Small intestine (tissue), 7 donors: Measurements from ENCODE around the gene KIAA1217. TPM values are rescaled to one million over a fixed set of nuclear protein-coding genes. Genes with fewer than 3 reads are reported as not detected.

Experiments used
- DNase-seq, 2 donors: peaks; one replicate each; pipeline versions ENCODE4 v3.0.0 to v3.0.0-alpha.2; 2013
- FAIRE-seq: peaks from 2 replicates; lab custom pipeline; 2012; peaks lifted over from hg19 to GRCh38; lab: Jason Lieb, UNC
- H3K27ac ChIP-seq, 3 donors: one replicate each; pipeline ENCODE4 v1.5.1; 2013; ENCODE audit warnings: low read length in 2 of 3, mild to moderate bottlenecking in 2 of 3, control low read depth in 1 of 3, inconsistent platforms in 1 of 3, low read depth in 1 of 3, moderate library complexity in 1 of 3
- H3K27me3 ChIP-seq, 3 donors: one replicate each; pipeline ENCODE4 v1.6.1; 2013; ENCODE audit warnings: low read length in 3 of 3, inconsistent platforms in 1 of 3; ENCODE audit not compliant: control insufficient read depth in 3 of 3, insufficient read depth in 3 of 3
- H3K36me3 ChIP-seq, 3 donors: one replicate each; pipeline ENCODE4 v1.6.1; 2013; ENCODE audit warnings: low read length in 3 of 3, inconsistent platforms in 1 of 3, low read depth in 1 of 3, mild to moderate bottlenecking in 1 of 3, moderate library complexity in 1 of 3; ENCODE audit not compliant: control insufficient read depth in 3 of 3, insufficient read depth in 2 of 3
- H3K4me1 ChIP-seq, 3 donors: one replicate each; pipeline ENCODE4 v1.6.1; 2013; ENCODE audit warnings: low read length in 2 of 3, inconsistent platforms in 1 of 3, low read depth in 1 of 3, mild to moderate bottlenecking in 1 of 3, moderate library complexity in 1 of 3; ENCODE audit not compliant: control insufficient read depth in 3 of 3, insufficient read depth in 2 of 3
- H3K4me3 ChIP-seq, 3 donors: one replicate each; pipeline ENCODE4 v1.5.1; 2013; ENCODE audit warnings: low read length in 3 of 3, control low read depth in 1 of 3, inconsistent platforms in 1 of 3, low read depth in 1 of 3, mild to moderate bottlenecking in 1 of 3, moderate library complexity in 1 of 3
- H3K9me3 ChIP-seq, 2 donors: one replicate each; pipeline ENCODE4 v1.6.1; 2013; ENCODE audit warnings: low read depth in 1 of 2, low read length in 1 of 2; ENCODE audit not compliant: control insufficient read depth in 2 of 2, insufficient read depth in 1 of 2
- WGBS, 3 donors: extraction: QIAGEN DNeasy Blood & Tissue Kit; methylation state at CpG; one replicate each; pipeline ENCODE4 v1.1.7; 2013; 5-methylcytosine and 5-hydroxymethylcytosine counted together
- polyA plus RNA-seq, 4 donors: library from polyadenylated mRNA; stranded (reverse) in 3 of 4; unstranded in 1 of 4; fragments of 200-250 nt in 3 of 4; fragments of 120-200 nt in 1 of 4; gene quantifications; one replicate each; pipeline versions ENCODE4 v1.2.1 to v1.2.3, GENCODE V29; 2013
- donor health status: healthy with polysubstance abuse.
- donor health status: control.
- donor health status: control.
- donor health status: Bipolar disorder and iron deficiency.
- donor health status: healthy.

The KIAA1217 gene
- polyA plus RNA-seq, 4 donors: 9.0 to 55.1 (median 11.0) TPM

DNA sequence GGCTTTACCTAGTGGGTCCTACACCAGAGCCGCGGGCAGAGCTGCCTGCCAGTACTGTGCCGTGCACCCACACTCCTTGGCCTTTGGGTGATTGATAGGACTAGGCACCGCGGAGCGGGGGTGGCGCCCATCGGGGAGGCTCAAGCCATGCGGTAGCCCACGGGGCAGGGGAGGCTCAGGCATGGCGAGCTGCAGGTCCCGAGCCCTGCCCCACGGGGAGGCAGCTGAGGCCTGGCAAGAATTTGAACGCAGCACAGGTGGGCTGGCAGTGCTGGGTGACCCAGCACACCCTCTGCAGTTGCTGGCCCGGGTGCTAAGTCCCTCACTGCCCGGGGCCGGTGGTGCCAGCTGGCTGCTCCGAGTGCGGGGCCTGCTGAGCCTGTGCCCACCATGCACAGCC, 32.3 kb upstream of the KIAA1217 start:
- no peak overlapping the region for H3K27ac ChIP-seq
- DNase-seq (no peak), FAIRE-seq (no peak)
- H3K27me3 ChIP-seq: no peaks in the 10 kb centered on the region
- 92 to 95% (median 94%) methylated on average over 17 to 19 of the region's 19 CpGs for WGBS, 3 donors
- peaks cover 0 to 15% of the 10 kb centered on the region in 2 donors for H3K9me3 ChIP-seq
- no peak overlapping the region for H3K4me3 ChIP-seq
- no peaks in the 10 kb centered on the region for H3K4me1 ChIP-seq
- no peaks in the 10 kb centered on the region for H3K36me3 ChIP-seq

DNA sequence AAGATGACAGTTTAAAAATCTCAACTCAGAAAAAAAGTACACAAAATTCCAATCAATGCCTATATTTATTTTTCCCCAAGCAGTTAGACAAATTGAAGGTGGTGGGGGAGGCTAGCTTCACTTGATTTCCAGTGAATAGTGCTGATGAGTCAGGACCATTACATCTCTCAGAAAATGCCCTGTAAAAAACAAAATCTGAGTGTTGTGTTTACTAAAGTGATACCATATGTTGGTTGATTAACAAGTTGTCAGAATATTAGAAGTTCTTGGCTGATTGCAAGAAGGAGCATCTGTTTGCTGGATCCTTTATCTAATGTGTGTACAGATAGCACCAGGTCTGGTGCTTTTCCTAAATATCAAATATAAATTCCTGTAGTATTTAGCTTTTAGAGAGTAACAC, 31.3 kb upstream of the KIAA1217 start:
- Histone ChIP-seq H3K4me1 (no peaks in the 10 kb centered on the region), H3K27me3 (no peaks in the 10 kb centered on the region), H3K36me3 (no peaks in the 10 kb centered on the region), H3K4me3 (no peak overlapping the region), H3K9me3 (peaks cover 0 to 15% of the 10 kb centered on the region in 2 donors), H3K27ac (no peak overlapping the region)
- DNase-seq (no peak), FAIRE-seq (no peak)

- DNase-seq: no peak
- Histone ChIP-seq H3K4me1 (no peaks in the 10 kb centered on the region), H3K9me3 (peaks cover 0 to 12% of the 10 kb centered on the region in 2 donors), H3K36me3 (no peaks in the 10 kb centered on the region), H3K27me3 (no peaks in the 10 kb centered on the region), H3K27ac (no peak overlapping the region), H3K4me3 (no peak overlapping the region)
- FAIRE-seq: no peak
- 11 to 60% (median 23%) methylated on average over 2 of the region's 2 CpGs for WGBS, 3 donors
Measured at GRCh38 chr10:24180891-24181290, 28.0 kb upstream of the KIAA1217 start.

DNA sequence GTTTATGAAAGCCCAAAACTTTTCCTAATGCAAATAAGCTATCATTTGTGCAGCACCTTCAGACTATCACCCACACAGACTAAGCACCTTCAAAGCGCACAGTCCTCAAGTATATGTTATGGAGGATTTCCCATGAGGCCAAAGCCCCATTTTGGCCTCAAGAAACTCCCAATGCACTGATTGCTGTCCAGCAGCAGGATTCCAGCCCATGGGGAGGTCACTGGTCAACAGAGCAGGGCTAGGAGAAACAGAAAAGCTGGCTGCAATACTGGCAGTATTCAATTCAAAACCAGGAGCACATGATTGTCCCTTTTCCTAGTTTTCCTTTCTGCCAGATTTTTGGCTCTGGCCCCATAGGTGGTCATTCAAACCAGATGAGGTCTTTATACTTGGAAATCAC, 24.5 kb upstream of the KIAA1217 start:
- Histone ChIP-seq H3K4me1 (no peaks in the 10 kb centered on the region), H3K9me3 (peaks cover 0 to 1% of the 10 kb centered on the region in 2 donors), H3K27me3 (no peaks in the 10 kb centered on the region), H3K36me3 (no peaks in the 10 kb centered on the region), H3K27ac (no peak overlapping the region), H3K4me3 (no peak overlapping the region)
- 77 to 93% (median 80%) methylated on average over 1 of the region's 1 CpG for WGBS, 3 donors
- FAIRE-seq (no peak), DNase-seq (no peak)

DNA sequence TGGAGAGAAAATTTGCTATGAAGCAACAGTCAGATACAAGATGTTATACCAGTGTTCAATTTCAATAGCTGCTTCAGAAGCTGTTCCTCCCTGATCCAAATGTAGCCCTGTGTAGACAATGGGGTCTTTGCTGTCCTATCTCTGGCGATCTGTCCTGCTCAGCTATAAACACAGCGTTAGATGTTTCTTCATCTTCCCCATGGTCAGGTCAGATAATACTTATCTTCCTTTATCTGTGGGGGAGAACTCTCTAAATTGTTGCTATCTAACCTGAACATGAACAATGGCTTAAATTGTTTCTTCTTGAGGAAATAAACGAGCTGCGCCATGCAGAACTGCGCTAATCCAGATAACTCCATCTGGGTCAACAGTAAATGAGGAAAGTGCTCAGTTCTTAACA, 15.6 kb upstream of the KIAA1217 start:
- Histone ChIP-seq H3K36me3 (no peaks in the 10 kb centered on the region), H3K27me3 (no peaks in the 10 kb centered on the region), H3K4me3 (no peak overlapping the region), H3K9me3 (no peaks in the 10 kb centered on the region), H3K4me1 (no peaks in the 10 kb centered on the region), H3K27ac (no peak overlapping the region)
- FAIRE-seq: no peak
- peak in 1 of 2 donors; percentile 20 for DNase-seq
- 11 to 68% (median 37%) methylated on average over 5 of the region's 5 CpGs for WGBS, 3 donors

GRCh38 chr10:24197263-24197662, 11.7 kb upstream of the KIAA1217 start:
- no peaks in the 10 kb centered on the region for H3K36me3 ChIP-seq
- H3K9me3 ChIP-seq: no peaks in the 10 kb centered on the region
- H3K27ac ChIP-seq: no peak overlapping the region
- H3K4me3 ChIP-seq: no peak overlapping the region
- FAIRE-seq (no peak), DNase-seq (no peak)
- H3K4me1 ChIP-seq: peaks cover 0 to 10% (median 0%) of the 10 kb centered on the region in 3 donors
- 93 to 98% (median 94%) methylated on average over 2 of the region's 2 CpGs for WGBS, 3 donors
- H3K27me3 ChIP-seq: no peaks in the 10 kb centered on the region

GRCh38 chr10:24201503-24202180, 7.3 kb upstream of the KIAA1217 start:
- peaks cover 0 to 21% (median 0%) of the 10 kb centered on the region in 3 donors for H3K4me1 ChIP-seq
- no peak for FAIRE-seq

GRCh38 chr10:24202181-24202570, 6.8 kb upstream of the KIAA1217 start:
- peaks cover 0 to 26% (median 0%) of the 10 kb centered on the region in 3 donors for H3K4me1 ChIP-seq
- 21 to 67% (median 26%) methylated on average over 6 of the region's 6 CpGs for WGBS, 3 donors
- H3K4me3 ChIP-seq: no peak overlapping the region
- DNase-seq (peak; percentile 61 to 76), FAIRE-seq (no peak)
- H3K9me3 ChIP-seq: no peaks in the 10 kb centered on the region
- H3K27ac ChIP-seq: peak overlapping the region in 1 of 3 donors; percentile 23
- H3K36me3 ChIP-seq: no peaks in the 10 kb centered on the region
- no peaks in the 10 kb centered on the region for H3K27me3 ChIP-seq

More at GRCh38 chr10:24201503-24202180, 7.3 kb upstream of the KIAA1217 start:
- DNase-seq: peak in 1 of 2 donors; percentile 20
- Histone ChIP-seq H3K4me3 (no peak overlapping the region), H3K27me3 (no peaks in the 10 kb centered on the region), H3K9me3 (no peaks in the 10 kb centered on the region), H3K27ac (peak overlapping the region in 1 of 3 donors; percentile 23), H3K36me3 (no peaks in the 10 kb centered on the region)
- 46 to 68% (median 59%) methylated on average over 14 of the region's 14 CpGs for WGBS, 3 donors

DNA sequence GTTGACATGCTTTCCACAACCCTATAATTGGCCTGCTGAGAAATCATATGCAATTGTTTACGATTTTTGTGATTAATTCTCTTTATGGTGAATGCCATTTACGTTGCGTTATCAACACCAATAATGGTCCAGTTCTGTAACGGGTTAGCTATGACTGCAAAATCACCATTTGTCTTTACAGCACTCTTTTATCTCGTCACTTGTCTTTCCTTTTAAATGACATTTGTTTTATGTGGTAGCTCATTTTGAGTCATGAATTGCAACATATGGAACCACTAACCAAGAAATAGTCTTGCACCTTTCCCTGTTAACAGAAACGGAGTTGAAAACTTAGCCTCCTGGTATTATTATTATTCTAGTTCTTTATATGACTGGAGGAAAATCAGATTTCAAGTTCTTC, 3.1 kb upstream of the KIAA1217 start:
- WGBS, 3 donors: 60 to 75% (median 62%) methylated on average over 6 of the region's 6 CpGs
- H3K27me3 ChIP-seq: no peaks in the 10 kb centered on the region
- FAIRE-seq: no peak
- H3K9me3 ChIP-seq: no peaks in the 10 kb centered on the region
- no peak for DNase-seq
- H3K4me1 ChIP-seq: peaks cover 0 to 37% (median 3%) of the 10 kb centered on the region in 3 donors
- H3K36me3 ChIP-seq: no peaks in the 10 kb centered on the region
- no peak overlapping the region for H3K4me3 ChIP-seq
- H3K27ac ChIP-seq: peak overlapping the region in 1 of 3 donors; percentile 89
